HG02943 (cell line): ENCODE measurements around the gene CACHD1.

Experiments used
- ATAC-seq: cut with Tn5 transposase; IDR thresholded peaks from one replicate; pipeline ENCODE4 v1.9.1; 2021; ENCODE audit warnings: mild to moderate bottlenecking, low read depth, moderate library complexity; ENCODE audit not compliant: unreplicated experiment

CACHD1 gene

DNA sequence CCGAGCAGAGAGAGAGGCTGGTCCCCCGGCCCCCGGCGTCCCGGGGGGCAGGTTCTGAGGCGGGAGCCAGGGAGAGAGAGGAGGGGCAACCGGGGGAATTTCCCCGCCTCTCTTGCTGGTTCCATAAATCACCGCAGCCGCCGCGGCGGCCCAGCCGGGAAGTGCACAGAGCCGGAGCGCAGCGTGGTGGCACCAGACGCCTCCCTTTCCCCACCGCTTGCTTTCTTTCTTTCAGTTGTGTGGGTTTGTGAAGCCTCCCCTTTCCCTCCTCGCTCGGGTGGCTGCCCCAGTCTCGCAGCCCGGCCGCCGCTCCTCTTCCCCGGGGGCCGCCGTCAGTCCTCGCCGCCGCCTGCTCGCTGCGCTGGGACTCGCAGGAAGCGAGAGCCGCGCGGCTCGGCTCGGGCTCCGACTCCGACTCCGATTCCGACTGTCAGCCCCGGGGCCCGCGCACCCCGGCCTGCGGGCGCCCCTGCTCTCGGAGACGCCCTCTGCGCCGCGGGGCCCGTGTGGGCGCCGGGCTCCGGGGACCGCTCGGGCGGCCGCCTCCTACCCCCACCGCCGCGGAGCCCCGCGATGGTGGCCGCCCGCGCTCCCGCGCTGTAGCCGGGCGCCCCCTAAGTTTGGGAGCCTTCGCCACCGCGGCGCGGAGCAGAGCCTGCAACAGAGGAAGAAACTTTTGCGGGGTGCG, at the start of gene CACHD1:
Gene CACHD1 (plus strand): TSS at position 153 of the 688 bp plus-strand sequence. CDS start 616 bp downstream, outside the sequence.
- peak; percentile 67 for ATAC-seq

DNA sequence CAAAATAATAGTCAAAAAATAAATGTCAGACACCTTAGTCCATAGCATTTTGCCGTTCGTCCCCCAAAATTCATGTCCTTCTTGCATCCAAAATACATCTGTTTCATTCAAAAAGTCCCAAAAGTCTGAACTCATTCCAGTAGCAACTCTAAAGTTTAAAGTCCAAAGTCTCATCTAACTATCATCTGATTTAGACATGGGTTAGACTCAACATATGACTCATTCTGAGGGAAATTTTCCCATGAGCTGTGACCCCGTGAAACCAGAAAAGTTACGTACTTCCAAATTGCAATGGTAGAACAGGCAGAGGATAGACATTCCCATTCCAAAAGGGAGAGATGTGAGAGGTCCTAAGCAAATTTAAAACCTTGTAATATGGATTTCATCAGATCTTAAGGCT, 48.6 kb upstream of the CACHD1 start:
- no peak for ATAC-seq

DNA sequence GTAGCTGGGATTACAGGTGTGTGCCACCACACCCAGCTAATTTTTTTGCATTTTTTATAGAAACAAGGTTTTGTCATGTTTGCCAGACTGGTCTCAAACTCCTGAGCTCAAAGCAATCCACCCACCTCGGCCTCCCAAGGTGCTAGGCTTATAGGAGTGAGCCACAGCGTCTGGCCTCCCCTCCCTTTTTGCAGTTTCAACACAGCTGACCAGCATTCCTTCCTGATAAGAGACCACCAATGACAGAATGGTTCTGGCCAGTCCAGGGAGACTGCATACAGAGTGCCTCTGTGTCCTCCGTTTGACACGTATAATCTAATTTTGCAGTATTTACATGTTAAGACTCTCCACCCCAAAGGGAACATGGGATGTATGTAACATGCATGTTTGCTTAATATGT, 46.4 kb upstream of the CACHD1 start:
- no peak for ATAC-seq

DNA sequence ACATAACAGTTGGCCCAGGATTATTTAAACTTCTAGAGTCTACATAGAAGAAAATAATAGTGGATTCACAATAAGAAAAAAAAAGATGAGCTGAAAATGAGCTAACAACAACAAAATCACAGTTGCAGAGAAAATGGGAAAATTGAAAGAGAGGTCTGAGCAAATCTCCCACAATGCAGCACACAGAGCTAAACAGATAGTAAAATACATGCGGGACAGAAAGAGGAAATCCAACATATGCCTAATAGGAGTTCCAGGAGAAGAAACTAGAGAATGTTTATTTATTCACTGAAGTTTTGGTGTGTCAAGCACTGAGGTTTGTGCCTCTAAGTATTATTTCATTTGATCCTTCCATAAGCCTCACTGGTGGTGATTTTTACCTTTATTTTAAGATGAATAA, 45.5 kb upstream of the CACHD1 start:
- no peak for ATAC-seq

DNA sequence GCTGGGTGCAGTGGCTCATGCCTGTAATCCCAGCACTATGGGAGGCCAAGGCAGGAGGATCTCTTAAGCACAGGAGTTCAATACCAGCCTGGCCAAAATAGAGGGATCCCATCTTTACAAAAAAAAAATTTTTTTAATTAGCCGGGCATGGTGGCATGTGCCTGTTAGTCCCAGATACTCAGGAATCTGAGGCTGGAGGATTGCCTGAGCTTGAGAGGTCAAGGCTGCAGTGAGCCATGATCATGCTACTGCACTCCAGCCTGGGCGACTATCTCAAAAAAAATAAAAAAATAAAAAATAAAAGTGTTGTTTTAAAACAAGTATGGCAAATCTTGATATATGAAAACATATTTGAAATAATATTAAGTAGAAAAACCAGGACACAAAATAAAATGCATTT, 44.4 kb upstream of the CACHD1 start:
- ATAC-seq: no peak

DNA sequence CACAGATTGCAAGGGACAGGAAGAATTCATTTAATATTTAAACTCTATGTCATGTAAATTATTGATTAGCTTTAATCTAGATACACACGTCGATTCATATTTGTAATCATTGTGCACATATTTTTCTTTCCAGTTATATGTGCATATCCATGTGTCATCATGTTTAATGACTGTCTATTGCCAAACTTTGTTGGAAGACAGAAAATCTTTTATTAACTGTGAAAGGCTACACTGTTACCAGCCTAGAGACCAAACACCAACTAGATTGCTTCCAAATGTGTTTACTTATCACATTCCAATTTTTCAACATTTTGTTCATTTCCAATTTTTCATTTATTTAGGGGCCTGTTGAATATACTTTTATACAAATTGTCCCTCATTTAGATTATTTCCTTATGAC, 43.2 kb upstream of the CACHD1 start:
- ATAC-seq: no peak

DNA sequence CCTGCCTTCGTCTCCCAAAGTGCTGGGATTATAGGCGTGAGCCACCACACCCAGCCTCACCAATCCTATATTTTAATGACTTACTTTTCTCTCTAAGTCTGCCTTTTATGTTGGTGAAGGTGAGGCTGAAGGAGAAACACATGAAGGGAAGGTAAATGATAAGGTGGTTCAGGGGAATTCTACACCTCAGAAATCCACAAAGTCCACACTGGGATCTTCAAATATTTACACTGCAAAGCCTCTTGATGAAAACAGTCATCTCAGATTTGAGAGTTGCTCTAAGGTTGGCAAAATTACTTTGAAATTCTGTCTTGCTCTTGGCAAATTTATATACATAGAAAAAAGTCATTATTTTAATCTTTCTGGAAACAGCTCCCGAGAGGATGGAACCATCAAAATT, 42.0 kb upstream of the CACHD1 start:
- ATAC-seq: no peak

DNA sequence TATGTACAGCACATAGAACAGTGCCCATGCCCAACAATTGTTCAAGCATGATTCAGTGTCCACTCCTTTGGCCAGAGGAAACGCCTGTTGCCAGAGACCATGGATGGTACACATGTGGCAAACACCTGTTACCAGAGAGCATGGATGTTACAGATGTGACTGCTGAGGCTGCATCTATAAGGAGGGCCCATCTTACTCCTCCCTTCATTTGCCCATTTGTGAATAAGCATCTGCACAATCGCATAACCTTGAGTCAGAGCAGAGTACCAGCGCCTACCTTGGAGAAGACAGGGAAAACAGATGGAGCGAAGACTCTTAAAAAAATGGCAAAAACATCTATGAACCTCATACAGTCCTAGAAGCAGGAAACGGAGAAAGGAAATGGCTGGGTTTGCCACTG, 36.6 kb upstream of the CACHD1 start:
- no peak for ATAC-seq

DNA sequence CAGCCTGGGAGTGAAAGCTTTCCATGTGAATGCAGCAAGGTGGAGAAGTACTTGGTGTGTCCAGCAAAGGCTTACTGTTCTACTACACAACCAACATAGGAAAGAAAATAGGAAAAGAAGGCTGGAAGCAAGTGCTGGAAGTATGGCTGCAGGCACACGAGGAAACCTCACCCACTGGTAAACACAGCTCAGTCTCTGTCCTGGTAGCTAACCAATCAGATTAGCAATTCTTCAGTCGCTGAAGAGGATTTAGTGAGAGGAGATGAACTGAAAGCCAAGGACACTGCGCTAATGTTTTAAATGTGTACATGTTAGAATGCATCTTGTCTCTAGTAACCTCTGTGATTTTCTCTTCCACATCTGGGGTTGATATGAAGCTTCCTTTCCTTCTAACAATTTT, 36.2 kb upstream of the CACHD1 start:
- ATAC-seq: no peak

DNA sequence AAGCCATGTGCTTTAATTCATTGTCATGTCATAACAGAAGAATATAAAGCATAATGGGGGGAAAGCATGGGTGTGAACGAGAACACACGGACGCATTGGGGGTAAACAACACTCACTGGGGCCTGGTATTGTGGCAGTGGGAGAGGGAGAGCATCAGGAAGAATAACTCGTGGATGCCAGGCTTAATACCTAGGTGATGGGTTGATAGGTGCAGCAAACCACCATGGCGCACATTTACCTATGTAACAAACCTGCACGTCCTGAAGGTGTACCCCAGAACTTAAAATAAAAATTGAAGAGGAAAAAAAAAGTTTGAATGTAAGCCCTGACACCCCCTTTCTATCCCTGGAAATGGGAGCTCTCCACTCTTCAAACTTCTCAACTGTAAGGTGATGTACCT, 34.9 kb upstream of the CACHD1 start:
- no peak for ATAC-seq

DNA sequence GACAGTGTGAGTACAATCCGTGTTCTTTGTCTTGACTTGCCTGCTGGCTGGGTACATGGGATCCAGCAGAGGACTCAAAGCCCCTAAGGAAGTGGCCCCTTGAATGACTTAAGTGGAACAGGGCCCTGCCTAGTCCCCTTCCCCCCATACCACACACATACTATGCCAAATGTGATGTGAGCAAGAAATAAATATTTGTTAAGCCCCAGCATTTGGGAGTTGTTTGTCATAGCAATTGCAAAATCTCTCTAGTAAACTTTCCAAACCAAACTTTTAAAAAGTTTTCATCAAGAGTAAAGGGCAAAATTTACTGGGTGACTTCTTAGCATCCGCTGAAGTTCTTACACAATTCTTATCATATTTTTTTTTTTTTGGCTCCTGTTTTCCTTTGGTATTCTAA, 32.5 kb upstream of the CACHD1 start:
- ATAC-seq: no peak

DNA sequence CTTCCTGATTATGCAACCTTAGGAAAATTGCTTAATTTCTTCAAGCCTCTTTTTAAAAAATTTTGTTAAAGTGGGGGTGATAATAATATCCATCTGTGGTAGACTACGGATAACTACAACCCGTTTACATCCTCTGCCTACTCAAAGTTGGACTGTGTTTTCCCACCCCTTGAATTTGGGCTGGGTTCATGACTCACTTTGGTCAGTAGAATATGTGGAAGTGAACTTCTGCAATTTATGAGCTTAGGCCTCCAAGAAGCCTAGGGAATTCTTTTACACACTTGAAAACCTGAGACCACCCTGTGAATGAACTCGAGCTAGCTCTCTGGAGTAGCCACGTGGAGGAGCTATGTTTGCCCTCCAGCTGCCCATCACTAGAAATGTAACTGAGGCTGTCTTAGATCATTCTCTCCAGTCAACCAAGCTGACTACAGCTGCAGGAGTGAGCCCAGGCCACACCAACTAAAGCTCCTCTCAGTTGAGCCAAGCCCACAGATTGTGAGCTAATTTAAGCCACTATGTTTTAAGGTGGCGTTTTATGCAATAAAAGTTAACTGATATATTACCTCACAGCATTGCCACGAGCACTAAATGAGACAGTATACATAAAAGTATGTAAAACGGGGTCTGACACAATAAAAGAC, 29.6 kb upstream of the CACHD1 start:
- no peak for ATAC-seq

DNA sequence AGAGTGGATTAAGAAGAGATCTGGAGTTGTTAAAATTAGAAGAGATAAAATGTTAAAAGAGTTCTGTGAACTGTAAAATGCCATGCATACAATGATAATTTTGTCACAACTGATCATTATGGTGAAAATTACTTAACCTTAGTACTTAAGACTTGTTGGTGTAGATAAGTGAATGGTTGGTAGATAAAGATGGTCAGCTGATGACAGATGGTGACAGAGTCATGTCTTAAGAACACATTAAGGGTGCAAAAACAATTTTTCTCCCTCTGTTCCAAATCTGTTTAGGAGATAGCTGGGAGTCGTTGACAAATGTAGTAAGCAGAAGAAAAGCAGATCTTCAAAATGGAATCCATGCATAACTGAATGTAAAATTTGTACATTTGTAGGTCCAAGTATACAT, 18.5 kb upstream of the CACHD1 start:
- ATAC-seq: no peak

DNA sequence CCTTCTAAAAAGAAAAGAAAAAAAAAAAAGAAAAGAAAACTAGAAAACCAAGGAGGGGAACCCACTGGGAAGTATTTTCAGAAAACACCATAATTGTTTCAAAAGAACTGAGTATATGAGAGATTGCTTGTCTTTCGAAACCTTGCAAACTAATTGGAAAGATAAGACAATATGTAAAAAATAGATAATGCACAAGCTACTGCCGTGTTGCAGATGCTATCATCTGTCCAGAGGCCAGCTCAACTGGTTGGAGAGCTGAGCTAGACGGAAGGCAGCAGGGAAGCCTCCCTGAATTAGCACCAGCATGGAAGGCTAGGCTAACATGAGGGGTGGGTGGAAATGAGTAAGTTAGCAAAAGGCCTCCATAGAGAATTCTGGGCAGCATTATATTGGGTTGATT, 16.2 kb upstream of the CACHD1 start:
- no peak for ATAC-seq

DNA sequence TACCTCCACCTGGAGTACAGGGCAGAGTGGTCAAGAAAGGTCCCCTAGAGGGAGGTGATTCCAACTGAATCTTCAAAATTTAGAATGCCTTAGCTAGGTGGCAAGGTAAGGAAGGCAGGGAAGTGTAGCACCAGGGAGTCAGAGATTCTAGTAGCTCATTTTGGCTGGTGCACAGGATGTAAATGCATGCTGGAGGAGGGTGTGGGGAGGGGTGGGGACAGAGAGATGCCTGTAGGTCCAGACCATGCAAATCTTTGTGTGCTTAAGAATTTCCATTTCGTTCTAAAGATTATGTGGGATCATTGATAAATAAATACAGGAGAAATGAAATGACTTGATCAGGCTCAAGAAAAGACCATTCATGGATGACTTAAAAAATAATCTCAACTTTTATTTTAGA, 11.0 kb upstream of the CACHD1 start:
- no peak for ATAC-seq

DNA sequence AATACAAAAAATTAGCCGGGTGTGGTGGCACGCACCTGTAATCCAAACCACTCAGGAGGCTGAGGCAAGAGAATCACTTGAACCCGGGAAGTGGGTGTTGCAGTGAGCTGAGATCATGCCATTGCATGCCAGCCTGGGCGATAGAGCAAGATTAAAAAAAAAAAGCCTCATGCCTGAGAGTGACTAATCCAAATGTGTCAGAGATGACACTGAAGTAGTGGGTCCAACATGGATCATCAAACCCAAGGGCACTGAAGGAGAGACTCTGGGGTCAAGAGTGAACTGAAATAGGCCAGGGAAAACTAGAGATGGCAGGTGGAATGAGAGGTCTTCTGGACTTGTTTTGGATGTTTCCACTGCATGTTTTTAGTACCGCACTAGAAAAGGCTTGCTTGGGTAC, 10.2 kb upstream of the CACHD1 start:
- ATAC-seq: no peak

DNA sequence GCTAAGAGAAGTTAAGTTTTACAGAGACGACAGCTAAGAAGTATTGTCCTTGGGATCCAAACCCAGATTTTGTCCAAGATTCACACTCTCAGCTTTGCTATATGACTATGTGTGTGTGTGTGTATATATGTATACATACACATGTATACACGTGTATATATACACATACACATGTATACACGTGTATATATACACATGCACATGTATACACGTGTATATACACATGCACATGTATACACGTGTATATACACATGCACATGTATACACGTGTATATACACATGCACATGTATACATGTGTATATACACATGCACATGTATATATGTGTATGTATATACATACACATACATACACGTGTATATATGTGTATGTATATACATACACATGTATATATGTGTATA, 3.9 kb upstream of the CACHD1 start:
- no peak for ATAC-seq

DNA sequence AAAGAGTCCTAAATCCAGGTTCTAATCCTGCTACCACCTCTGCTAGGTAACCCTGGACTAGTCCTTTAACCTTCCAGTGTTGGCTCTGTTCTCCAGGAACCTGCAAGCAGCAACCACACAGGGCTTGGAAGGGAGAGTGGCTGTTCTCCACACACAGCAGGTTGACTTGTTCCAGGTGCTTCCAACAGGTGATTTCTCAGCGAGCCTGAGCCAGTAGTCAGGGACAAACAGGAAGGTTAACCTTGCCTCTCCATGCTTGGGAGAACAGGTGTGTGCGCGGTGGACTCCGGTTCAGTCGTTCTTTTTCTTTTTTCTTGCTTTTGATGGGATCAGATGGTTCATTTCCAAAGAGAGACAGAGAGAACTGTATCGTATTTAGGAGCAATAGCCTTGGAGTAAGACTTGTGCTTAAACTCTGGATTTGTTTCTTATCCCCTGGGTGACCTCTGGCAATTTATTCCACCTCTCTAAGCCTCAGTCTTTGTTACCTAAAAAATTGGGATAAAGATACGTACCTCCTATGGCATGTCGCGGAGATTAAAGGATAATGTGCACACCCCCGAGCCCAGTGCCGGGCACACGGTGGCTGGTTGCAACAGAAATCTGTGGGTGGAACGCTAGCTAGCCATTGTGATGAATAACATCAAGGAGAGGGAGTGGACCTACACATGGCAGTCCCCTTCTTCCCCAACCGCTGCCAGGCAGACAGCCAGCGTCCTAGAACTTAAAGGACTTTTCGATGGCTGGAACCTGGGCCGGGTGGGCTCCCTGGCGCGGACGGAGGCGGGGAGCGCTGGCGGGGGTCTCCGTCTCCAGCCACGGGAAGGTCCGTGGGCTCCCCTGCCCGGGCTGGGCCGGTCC, 583 bp upstream of the CACHD1 start:
- ATAC-seq: no peak

DNA sequence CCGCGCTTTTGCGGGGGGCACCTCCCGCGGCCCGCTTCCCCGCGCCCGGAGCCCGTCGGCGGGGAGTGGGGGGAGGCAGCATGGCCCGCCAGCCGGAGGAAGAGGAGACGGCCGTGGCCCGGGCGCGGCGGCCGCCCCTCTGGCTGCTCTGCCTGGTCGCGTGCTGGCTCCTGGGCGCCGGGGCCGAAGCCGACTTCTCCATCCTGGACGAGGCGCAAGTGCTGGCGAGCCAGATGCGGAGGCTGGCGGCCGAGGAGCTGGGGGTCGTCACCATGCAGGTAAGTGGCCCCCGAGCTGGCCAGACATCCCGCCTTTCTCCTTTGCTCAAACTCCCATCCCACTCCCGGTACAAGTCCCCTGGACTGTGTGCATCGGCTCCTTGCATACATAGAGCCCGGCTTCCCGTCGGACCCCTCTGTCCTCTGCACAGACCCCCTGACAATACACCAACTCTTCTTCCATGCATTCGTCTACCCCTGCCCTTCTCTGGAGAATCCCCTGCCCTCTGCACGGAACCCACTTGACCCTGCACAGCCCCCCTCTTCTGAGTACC, 812 bp downstream of the CACHD1 start:
- ATAC-seq: peak; percentile 9

DNA sequence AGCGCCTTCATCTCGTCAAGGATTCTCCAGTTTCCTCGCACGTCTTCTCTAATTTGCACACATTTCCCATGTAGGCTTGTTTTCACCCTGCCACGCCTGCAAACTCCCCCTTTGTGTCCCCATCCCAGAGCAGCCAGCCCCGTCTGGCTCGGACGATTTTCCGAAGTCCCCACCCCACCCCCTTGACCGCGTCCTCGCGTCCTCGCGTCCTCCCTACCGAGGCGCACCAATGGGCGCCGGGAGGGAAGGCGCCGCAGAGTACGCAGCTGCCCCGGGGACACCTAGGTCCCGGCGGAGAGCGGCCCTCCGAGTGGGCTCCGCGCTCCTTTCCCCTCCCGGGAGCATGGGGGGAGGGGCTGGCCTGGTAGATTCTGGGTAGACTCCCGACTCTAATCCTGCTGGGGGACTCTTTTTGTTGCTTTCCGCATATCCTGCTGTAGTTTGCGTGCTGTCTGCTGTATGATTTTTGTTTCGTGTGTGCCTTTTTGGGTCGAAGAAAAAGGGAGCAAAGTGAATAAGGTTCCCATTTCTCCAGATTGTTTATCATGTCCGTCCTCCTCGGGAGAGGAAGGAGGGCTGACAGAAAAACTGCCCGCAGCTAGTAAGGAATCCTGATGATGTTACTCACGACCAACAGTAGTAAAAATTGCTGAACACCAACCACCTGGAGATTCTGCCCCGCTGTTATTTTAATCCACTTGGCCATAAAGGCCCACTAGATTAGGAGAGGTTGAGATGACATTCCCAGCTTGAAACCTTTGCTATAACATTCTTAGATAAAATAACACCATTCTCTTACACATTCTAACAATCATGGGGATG, 1.5 kb downstream of the CACHD1 start:
- ATAC-seq: no peak

DNA sequence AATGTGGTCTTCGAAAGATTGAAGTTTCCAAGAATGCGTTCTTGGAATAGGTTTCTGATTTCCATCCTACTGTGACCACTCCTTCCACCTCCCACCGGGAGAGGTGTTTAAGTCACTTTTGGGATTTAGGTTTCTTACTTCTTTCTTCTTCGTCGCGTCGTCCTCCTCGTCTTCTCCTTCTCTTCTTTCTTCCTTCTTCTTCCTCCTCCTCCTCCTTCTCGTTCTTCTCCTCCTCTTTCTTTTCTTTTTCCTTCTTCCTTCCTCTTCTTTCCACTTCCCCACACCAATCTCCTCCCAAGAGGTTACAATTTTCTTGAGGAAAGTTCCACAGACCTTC, 2.1 kb downstream of the CACHD1 start:
- ATAC-seq: no peak
